Measurements from ENCODE around the gene OR4P4. TPM values are rescaled to one million over a fixed set of nuclear protein-coding genes. Genes with fewer than 3 reads are reported as not detected.

The OR4P4 gene
- not detected for total RNA-seq
- long read RNA-seq, donor 1 = 0 reads
- long read RNA-seq, donor 2 = 0 reads

GRCh38 chr11:55634813-55635212, at the start of gene OR4P4:
Gene OR4P4 (plus strand): TSS chr11:55635113.
- intact Hi-C loops (cut with DNase I) = no loop called here

GRCh38 chr11:55607545-55607944, 27.4 kb upstream of the OR4P4 start, which contains the start of gene OR4C11:
Gene OR4C11 (minus strand): TSS chr11:55607645. CDS start chr11:55604373, 3,272 bp downstream.
- intact Hi-C loops (cut with DNase I) = no loop called here

More at GRCh38 chr11:55634813-55635212, at the start of gene OR4P4:
- no peak for DNase-seq (ENCODE audit: low spot score)

GRCh38 chr11:55624531-55624930, 10.4 kb upstream of the OR4P4 start:
- DNase-seq (ENCODE audit: low spot score) = no peak
- intact Hi-C loops (cut with DNase I) = no loop called here

More at GRCh38 chr11:55607545-55607944, 27.4 kb upstream of the OR4P4 start, which contains the start of gene OR4C11:
- DNase-seq (ENCODE audit: low spot score) = no peak

- DNase-seq (ENCODE audit: low spot score) = no peak
- intact Hi-C loops (cut with DNase I) = no loop called here
Measured at GRCh38 chr11:55648027-55648426, 13.1 kb downstream of the OR4P4 start, which contains the start of gene OR4S2. Gene OR4S2 (plus strand): TSS chr11:55648327. CDS start chr11:55650904, 2,577 bp downstream.

DNA sequence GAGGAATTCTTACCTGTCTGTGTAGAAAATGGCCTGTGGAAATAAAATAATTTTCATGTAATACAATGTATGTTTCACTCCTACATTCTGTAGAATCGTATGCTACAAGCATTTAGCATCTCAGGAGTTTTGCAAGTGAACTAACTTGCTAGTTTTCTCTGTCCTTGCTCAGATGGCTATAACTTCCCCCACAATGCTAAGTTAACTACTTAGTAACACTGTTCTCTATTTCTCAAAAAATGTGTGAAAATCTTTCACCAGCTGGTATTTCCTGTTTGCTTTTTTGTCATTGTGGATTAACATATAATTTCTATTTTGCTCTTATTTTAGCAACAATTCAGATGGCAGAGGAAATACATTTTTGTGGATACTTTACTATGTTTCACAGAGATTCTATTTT, 17.6 kb downstream of the OR4P4 start:
- intact Hi-C loops (cut with DNase I) = no loop called here
- no peak for DNase-seq (ENCODE audit: low spot score)

GRCh38 chr11:55655096-55655495, 20.2 kb downstream of the OR4P4 start:
- no peak for DNase-seq (ENCODE audit: low spot score)
- intact Hi-C loops (cut with DNase I) = no loop called here

DNA sequence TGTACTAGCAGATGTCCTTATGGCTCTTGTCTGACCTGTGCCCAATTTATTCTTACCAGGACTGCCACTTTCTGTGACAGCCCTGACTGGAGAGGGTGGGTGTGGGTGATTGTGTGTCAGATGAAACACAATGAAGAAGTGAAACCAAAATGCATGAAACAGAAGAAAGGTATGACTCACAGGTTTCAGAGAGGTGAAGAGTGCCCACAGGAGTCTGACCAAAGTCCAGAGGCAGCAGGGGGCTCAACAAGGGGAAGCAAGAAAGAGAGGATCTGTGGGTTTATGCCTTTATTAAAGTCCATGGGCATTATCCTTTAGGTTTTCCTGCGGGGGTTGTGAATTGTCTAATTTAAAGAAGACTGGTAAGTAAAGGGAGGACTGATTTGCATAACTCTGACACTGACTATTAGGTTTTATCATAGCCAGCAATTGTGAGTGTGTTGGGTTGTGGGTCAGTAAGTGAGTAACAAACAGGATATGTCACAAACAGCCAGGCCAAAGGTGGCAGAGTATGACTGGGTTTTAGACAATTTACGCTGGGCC, 23.2 kb downstream of the OR4P4 start:
- DNase-seq (ENCODE audit: low spot score) = no peak
- intact Hi-C loops (cut with DNase I) = no loop called here

DNA sequence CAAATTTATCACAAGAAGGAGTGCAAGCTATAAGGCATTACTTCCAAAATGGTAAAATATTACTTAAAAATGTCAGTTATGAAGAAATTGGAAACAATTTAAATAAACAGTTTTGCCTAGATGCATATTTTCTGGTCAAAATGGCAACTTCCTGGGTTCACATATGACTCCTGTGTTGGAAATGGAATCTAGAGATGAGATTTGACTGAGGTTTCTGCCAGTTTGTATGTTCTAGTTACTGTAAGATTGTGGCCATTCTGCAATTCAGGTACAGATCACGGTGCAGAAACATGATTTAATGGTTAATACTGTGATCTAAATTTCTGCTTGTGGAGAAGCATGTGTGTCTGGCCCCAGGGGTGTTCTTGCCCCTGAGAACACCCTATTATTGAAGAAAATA, 23.7 kb downstream of the OR4P4 start:
- no peak for DNase-seq (ENCODE audit: low spot score)
- intact Hi-C loops (cut with DNase I) = no loop called here

- intact Hi-C loops (cut with DNase I) = no loop called here
- no peak for DNase-seq (ENCODE audit: low spot score)
Measured at GRCh38 chr11:55661901-55662300, 27.0 kb downstream of the OR4P4 start, which contains the start of gene OR4C6. Gene OR4C6 (plus strand): TSS chr11:55662201. CDS start chr11:55665167, 2,966 bp downstream.

DNA sequence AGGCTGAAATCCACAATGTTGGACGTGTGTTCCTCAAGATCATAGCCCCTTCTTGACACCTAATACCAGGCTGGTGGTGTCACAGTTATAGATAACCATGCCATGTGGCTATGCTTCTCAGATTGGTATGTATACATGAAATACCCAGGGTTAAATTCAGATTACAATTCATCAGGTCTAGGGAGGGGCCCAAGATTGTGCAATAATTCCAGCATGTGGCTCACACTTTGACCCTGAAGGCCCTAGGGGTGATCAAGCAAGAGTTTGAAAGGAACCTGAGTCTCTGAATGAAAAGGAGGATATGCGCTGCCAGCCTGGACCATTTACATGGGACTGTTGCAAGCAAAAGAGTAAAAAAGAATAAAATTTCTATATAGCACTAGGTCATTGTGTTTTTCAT, 34.5 kb downstream of the OR4P4 start:
- no peak for DNase-seq (ENCODE audit: low spot score)
- intact Hi-C loops (cut with DNase I) = no loop called here

- intact Hi-C loops (cut with DNase I) = no loop called here
- no peak for DNase-seq (ENCODE audit: low spot score)
Measured at GRCh38 chr11:55673860-55674259, 38.9 kb downstream of the OR4P4 start.

Other genes with a start within 250 kb of the OR4P4 start
- gene OR4C15, start 80.6 kb upstream of the OR4P4 start, total RNA-seq = not detected
- gene OR4C16, start 63.0 kb upstream of the OR4P4 start, total RNA-seq = not detected
- gene OR4C11, start 27.5 kb upstream of the OR4P4 start, total RNA-seq = not detected
- gene OR4S2, start 13.2 kb downstream of the OR4P4 start, total RNA-seq = not detected
- gene OR4C6, start 27.1 kb downstream of the OR4P4 start, total RNA-seq = not detected
- gene OR5D13, start 138.3 kb downstream of the OR4P4 start, total RNA-seq = not detected
- gene OR5D14, start 160.4 kb downstream of the OR4P4 start, total RNA-seq = not detected
- gene OR5L1, start 176.3 kb downstream of the OR4P4 start, total RNA-seq = not detected
- not detected for gene OR5D18, start 184.5 kb downstream of the OR4P4 start, total RNA-seq
- gene OR5L2, start 192.1 kb downstream of the OR4P4 start, total RNA-seq = not detected
- not detected for gene OR5D16, start 203.6 kb downstream of the OR4P4 start, total RNA-seq
- not detected for gene TRIM51, start 248.2 kb downstream of the OR4P4 start, total RNA-seq